ENCODE results near the gene PLA2G6. TPM values are rescaled to one million over a fixed set of nuclear protein-coding genes. Genes with fewer than 3 reads are reported as not detected.

Gene PLA2G6
- total and polyA plus RNA-seq, 2 experiments from 2014 or later, result 28.2 to 30.2 TPM

DNA sequence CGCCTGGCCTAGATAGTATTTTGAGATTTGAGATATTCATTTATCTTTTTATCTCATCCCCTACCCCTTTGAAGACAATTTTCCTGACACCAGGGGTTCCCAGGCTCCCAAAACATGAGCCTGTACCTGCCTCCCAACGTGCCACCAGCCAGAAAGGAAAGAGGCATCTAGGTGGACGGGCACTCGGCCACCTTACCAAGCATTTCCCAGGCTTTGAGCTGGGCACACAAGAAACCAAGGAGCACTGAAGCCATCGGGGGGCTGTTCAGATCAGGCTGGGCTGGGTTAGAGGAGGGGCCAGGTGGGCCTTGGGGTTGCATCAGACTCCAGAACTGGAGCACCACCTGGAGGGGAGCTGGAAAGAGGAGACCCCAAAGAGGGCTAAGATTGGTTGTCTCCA is 42.7 kb downstream of the PLA2G6 start:
- Histone ChIP-seq H3K9me3 (ENCODE audit: low read depth) (no peaks in the 10 kb centered on the region), H3K4me3 (no peak overlapping the region), H3K36me3 (replicated peaks; ENCODE audit: insufficient read depth, low read depth) (no peaks in the 10 kb centered on the region), H3K4me2 (no peak overlapping the region), H3K4me1 (ENCODE audit: insufficient read depth) (no peaks in the 10 kb centered on the region), H2AFZ (no peak overlapping the region), H4K20me1 (ENCODE audit: insufficient read depth, poor library complexity, severe bottlenecking) (no peaks in the 10 kb centered on the region), H3K27me3 (no peaks in the 10 kb centered on the region), H3K27ac (no peak overlapping the region), H3K9me2 (replicated peaks; ENCODE audit: insufficient read depth) (no peaks in the 10 kb centered on the region), H3K79me2 (no peaks in the 10 kb centered on the region)
- 94% methylated on average over 5 of the region's 5 CpGs for WGBS (ENCODE audit: low lambda C conversion rate, missing lambda C conversion rate)
- no peak for DNase-seq (ENCODE audit: low spot score)
- TF ChIP-seq EZH2 (IDR thresholded peaks at IDR 0.05; ENCODE audit: borderline replicate concordance) (no peak), EZH2phosphoT487 (IDR thresholded peaks at IDR 0.05; ENCODE audit: low read depth, severe bottlenecking, unreplicated experiment) (no peak)
- TF ChIP-seq, protein P1, sequence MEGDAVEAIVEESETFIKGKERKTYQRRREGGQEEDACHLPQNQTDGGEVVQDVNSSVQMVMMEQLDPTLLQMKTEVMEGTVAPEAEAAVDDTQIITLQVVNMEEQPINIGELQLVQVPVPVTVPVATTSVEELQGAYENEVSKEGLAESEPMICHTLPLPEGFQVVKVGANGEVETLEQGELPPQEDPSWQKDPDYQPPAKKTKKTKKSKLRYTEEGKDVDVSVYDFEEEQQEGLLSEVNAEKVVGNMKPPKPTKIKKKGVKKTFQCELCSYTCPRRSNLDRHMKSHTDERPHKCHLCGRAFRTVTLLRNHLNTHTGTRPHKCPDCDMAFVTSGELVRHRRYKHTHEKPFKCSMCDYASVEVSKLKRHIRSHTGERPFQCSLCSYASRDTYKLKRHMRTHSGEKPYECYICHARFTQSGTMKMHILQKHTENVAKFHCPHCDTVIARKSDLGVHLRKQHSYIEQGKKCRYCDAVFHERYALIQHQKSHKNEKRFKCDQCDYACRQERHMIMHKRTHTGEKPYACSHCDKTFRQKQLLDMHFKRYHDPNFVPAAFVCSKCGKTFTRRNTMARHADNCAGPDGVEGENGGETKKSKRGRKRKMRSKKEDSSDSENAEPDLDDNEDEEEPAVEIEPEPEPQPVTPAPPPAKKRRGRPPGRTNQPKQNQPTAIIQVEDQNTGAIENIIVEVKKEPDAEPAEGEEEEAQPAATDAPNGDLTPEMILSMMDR (IDR thresholded peaks at IDR 0.05; ENCODE audit: poor library complexity), result no peak

DNA sequence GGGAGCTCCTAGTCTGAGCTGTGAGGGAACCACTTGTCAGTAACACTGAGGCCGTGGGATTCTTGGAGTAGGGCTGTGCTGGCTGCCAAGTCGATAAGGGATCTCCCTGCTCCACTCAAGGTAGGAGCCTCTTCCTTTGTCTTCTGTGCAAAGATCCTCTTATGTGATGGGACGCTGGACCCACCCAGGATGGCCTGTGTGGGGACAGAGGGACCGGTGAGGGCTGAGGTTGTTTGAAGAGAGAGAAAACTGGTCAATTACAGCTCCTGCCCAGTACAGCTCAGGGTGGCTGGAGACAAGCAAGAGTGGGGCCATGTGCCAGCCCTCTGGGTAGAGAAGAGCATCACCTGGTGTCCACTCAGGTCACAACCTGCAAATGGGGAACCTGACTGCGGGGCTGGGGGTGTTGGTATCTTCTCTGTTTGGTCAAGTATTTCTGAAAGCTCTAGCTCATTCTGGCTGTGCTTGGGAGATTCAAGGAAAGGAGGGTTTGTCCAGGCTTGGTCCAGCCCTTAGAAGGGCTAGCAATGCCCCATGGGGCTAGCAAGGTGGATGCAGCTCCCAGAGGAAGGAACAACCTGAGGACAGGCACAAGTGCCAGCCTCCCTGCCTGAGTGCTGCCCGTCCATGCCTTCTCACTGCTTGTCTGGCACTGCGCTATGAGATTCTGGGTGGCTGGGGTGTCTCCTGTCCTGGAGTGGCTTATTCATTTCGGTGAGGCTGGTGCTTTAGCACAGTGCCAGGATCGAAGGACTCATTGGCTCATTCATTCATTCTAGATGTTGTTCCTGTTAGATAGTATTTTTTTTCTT is 43.5 kb downstream of the PLA2G6 start:
- Histone ChIP-seq H3K36me3 (replicated peaks; ENCODE audit: insufficient read depth, low read depth) (no peaks in the 10 kb centered on the region), H3K9me3 (ENCODE audit: low read depth) (no peaks in the 10 kb centered on the region), H2AFZ (no peak overlapping the region), H3K4me3 (no peak overlapping the region), H3K27me3 (no peaks in the 10 kb centered on the region), H4K20me1 (ENCODE audit: insufficient read depth, poor library complexity, severe bottlenecking) (no peaks in the 10 kb centered on the region), H3K79me2 (no peaks in the 10 kb centered on the region), H3K27ac (no peak overlapping the region), H3K4me2 (no peak overlapping the region), H3K4me1 (ENCODE audit: insufficient read depth) (no peaks in the 10 kb centered on the region), H3K9me2 (replicated peaks; ENCODE audit: insufficient read depth) (no peaks in the 10 kb centered on the region)
- TF ChIP-seq EZH2 (IDR thresholded peaks at IDR 0.05; ENCODE audit: borderline replicate concordance), result no peak
- no peak for TF ChIP-seq EZH2phosphoT487 (IDR thresholded peaks at IDR 0.05; ENCODE audit: low read depth, severe bottlenecking, unreplicated experiment)
- TF ChIP-seq, protein P1 (IDR thresholded peaks at IDR 0.05; ENCODE audit: poor library complexity), result no peak
- WGBS (ENCODE audit: low lambda C conversion rate, missing lambda C conversion rate), result 95% methylated on average over 9 of the region's 9 CpGs
- DNase-seq (ENCODE audit: low spot score), result no peak

GRCh38 chr22:38136607-38137006 is 45.0 kb downstream of the PLA2G6 start:
- TF ChIP-seq, protein P1 (IDR thresholded peaks at IDR 0.05; ENCODE audit: poor library complexity), result no peak
- no peak for TF ChIP-seq EZH2 (IDR thresholded peaks at IDR 0.05; ENCODE audit: borderline replicate concordance)
- no peak for TF ChIP-seq EZH2phosphoT487 (IDR thresholded peaks at IDR 0.05; ENCODE audit: low read depth, severe bottlenecking, unreplicated experiment)
- Histone ChIP-seq H2AFZ (no peak overlapping the region), H3K36me3 (replicated peaks; ENCODE audit: insufficient read depth, low read depth) (no peaks in the 10 kb centered on the region), H3K4me3 (no peak overlapping the region), H3K27me3 (no peaks in the 10 kb centered on the region), H3K4me2 (no peak overlapping the region), H3K9me3 (ENCODE audit: low read depth) (no peaks in the 10 kb centered on the region), H4K20me1 (ENCODE audit: insufficient read depth, poor library complexity, severe bottlenecking) (no peaks in the 10 kb centered on the region), H3K4me1 (ENCODE audit: insufficient read depth) (no peaks in the 10 kb centered on the region), H3K79me2 (no peaks in the 10 kb centered on the region), H3K27ac (no peak overlapping the region), H3K9me2 (replicated peaks; ENCODE audit: insufficient read depth) (no peaks in the 10 kb centered on the region)
- 100% methylated on average over 1 of the region's 1 CpG for WGBS (ENCODE audit: low lambda C conversion rate, missing lambda C conversion rate)
- DNase-seq (ENCODE audit: low spot score), result no peak

All from hepatocyte (in vitro differentiated cells).